Keratinocyte (primary cell): ENCODE data around the gene LRTM1.

Source experiments
- EZH2 ChIP-seq: IDR thresholded peaks from one replicate; pipeline ENCODE4 v1.6.1; 2012; ENCODE audit warnings: inconsistent platforms, mild to moderate bottlenecking, low read length, moderate library complexity
- TF ChIP-seq, protein P1 (sequence below), 3 experiments: IDR thresholded peaks in 1 of 3; conservative IDR thresholded peaks in 1 of 3; optimal IDR thresholded peaks in 1 of 3; 2 replicates in 2 of 3; 3 replicates in 1 of 3; pipeline versions ENCODE3 to v1.5.1; 2011; ENCODE audit warnings: low read length in 3 of 3, mild to moderate bottlenecking in 3 of 3, moderate library complexity in 2 of 3, control low read depth in 1 of 3, inconsistent platforms in 1 of 3; ENCODE audit not compliant: insufficient read depth in 2 of 3; ENCODE audit errors: extremely low read depth in 1 of 3

DNA sequence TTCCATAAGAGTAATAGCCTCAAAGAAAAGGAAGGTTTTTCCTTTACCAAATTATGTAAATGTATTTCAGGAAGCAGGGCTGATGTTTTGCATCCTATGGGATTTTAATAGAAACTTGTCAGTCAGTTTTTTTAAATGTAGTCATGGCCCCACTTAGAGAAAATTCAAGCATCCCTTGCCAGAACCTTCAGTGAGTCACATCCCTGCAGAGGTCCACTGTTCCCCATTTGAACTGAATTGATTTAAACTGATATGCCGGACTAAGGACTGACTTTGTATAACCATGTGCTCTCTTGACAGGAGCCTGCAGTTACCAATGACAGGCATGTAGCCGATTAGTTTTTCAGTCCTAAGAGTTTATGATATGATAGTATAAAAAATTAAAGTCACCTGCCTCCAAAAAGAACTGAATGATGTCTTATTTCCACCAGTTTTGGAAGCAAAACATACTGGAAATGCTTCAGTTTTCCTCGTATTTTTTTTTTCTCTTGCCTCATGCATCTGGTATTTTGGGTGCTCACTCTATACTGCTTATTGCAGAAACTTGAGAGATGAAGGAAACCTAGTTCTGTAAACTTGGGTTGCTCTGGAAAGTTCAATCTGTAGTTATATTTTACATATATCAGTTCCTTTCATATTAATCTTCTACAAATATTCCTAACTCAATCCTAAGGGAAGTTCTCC lies 30.7 kb downstream of the LRTM1 start:
- TF ChIP-seq, protein P1, sequence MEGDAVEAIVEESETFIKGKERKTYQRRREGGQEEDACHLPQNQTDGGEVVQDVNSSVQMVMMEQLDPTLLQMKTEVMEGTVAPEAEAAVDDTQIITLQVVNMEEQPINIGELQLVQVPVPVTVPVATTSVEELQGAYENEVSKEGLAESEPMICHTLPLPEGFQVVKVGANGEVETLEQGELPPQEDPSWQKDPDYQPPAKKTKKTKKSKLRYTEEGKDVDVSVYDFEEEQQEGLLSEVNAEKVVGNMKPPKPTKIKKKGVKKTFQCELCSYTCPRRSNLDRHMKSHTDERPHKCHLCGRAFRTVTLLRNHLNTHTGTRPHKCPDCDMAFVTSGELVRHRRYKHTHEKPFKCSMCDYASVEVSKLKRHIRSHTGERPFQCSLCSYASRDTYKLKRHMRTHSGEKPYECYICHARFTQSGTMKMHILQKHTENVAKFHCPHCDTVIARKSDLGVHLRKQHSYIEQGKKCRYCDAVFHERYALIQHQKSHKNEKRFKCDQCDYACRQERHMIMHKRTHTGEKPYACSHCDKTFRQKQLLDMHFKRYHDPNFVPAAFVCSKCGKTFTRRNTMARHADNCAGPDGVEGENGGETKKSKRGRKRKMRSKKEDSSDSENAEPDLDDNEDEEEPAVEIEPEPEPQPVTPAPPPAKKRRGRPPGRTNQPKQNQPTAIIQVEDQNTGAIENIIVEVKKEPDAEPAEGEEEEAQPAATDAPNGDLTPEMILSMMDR (optimal IDR thresholded peaks at IDR 0.05 in 1 of 3, IDR thresholded peaks at IDR 0.05 in 1 of 3, conservative IDR thresholded peaks at IDR 0.05 in 1 of 3; ENCODE audit: extremely low read depth in 1 of 3, insufficient read depth in 2 of 3, low read length in 3 of 3) = no peak
- TF ChIP-seq EZH2 = no peak
